GM23248 (cell line): Measurements from ENCODE around the gene IL20RA.
"Not testable (repeated sequence)": the region's sequence is repeated elsewhere in the genome, so short reads cannot be mapped to it uniquely, and the experiment has no call there.

ENCODE experiments used
- EZH2 ChIP-seq: fragments of 200-600 bp; sonication (generic); IDR thresholded peaks from 2 replicates; pipeline ENCODE4 v1.6.1; 2018; ENCODE audit warnings: antibody characterized with exemption, mild to moderate bottlenecking; ENCODE audit not compliant: insufficient read depth, poor library complexity, severe bottlenecking
- EZH2phosphoT487 ChIP-seq: fragments of 200-600 bp; sonication (generic); IDR thresholded peaks from 2 replicates; pipeline ENCODE4 v1.6.1; 2018; ENCODE audit warnings: antibody characterized with exemption, moderate library complexity, mild to moderate bottlenecking, low read depth; ENCODE audit not compliant: insufficient read depth

GRCh38 chr6:136959935-136960334, 84.8 kb downstream of the IL20RA start:
- not testable (repeated sequence) for TF ChIP-seq EZH2, EZH2phosphoT487
